HepG2 (cell line): ENCODE measurements around the gene HMG20B. TPM values are rescaled to one million over a fixed set of nuclear protein-coding genes. Genes with fewer than 3 reads are reported as not detected.

Experiments
- BHLHE40 ChIP-seq: IDR thresholded peaks from 2 replicates; pipeline ENCODE4 v1.6.1; 2011; ENCODE audit warnings: low read length, improper control_type of control experiment
- CBX2 ChIP-seq, 2 experiments: fragments of 200-600 bp in 1 of 2; sonication (generic); formaldehyde crosslinking in 1 of 2; IDR thresholded peaks; 2 replicates each; pipeline versions ENCODE4 v1.7.0 to v1.8.1; 2018 to 2022; ENCODE audit warnings: low read depth in 2 of 2, low read length in 1 of 2, mild to moderate bottlenecking in 1 of 2, missing genetic modification reagents in 1 of 2
- EHMT2 ChIP-seq: fragments of 200-600 bp; sonication (generic); IDR thresholded peaks from 2 replicates; pipeline ENCODE4 v1.7.0; 2017; ENCODE audit warnings: antibody characterized with exemption, low read depth, low read length, borderline replicate concordance
- HOXA5 ChIP-seq: sonication (generic); formaldehyde crosslinking; IDR thresholded peaks from 2 replicates; pipeline ENCODE4 v1.4.0; 2020; ENCODE audit warnings: missing genetic modification reagents
- MAZ ChIP-seq, 2 experiments: sonication (generic) in 1 of 2; formaldehyde crosslinking in 1 of 2; IDR thresholded peaks; 2 replicates each; pipeline versions ENCODE4 v1.5.0 to v1.6.1; 2012 to 2020; ENCODE audit warnings: low read depth in 2 of 2, mild to moderate bottlenecking in 2 of 2, borderline replicate concordance in 1 of 2, improper control_type of control experiment in 1 of 2, low read length in 1 of 2, missing genetic modification reagents in 1 of 2, moderate library complexity in 1 of 2
- MZF1 ChIP-seq: sonication (generic); formaldehyde crosslinking; IDR thresholded peaks from 2 replicates; pipeline ENCODE4 v1.8.1; 2023; ENCODE audit warnings: mild to moderate bottlenecking, missing genetic modification reagents, borderline replicate concordance
- NFYB ChIP-seq: sonication (generic); formaldehyde crosslinking; IDR thresholded peaks from 2 replicates; pipeline ENCODE4 v1.4.0; 2020; ENCODE audit warnings: missing genetic modification reagents
- SALL2 ChIP-seq: sonication (generic); formaldehyde crosslinking; IDR thresholded peaks from 2 replicates; pipeline ENCODE4 v1.8.1; 2023; ENCODE audit warnings: mild to moderate bottlenecking, missing genetic modification reagents, inconsistent platforms
- TOE1 ChIP-seq: sonication (generic); formaldehyde crosslinking; IDR thresholded peaks from 2 replicates; pipeline ENCODE4 v1.4.0; 2020; ENCODE audit warnings: mild to moderate bottlenecking, missing genetic modification reagents
- ZSCAN25 ChIP-seq: sonication (generic); formaldehyde crosslinking; IDR thresholded peaks from 2 replicates; pipeline ENCODE4 v1.8.0; 2022; ENCODE audit warnings: mild to moderate bottlenecking, missing genetic modification reagents
- polyA plus RNA-seq, 8 experiments: library from polyadenylated mRNA; depleted of rRNA in 3 of 8; stranded (reverse) in 7 of 8; unstranded in 1 of 8; fragments of >200 nt; fragmentation: Illumina TruSeq in 4 of 8; extraction: Trizol in 4 of 8; gene quantifications; 2 replicates each; pipeline versions ENCODE4 v1.2.1 to v1.2.3, GENCODE V29; 2011 to 2016; ENCODE audit warnings: low read depth in 4 of 8, missing spikeins in 1 of 8, mixed read lengths in 1 of 8; ENCODE audit not compliant: insufficient read depth in 1 of 8
- total RNA-seq, 5 experiments: library from RNA; depleted of rRNA; stranded (reverse); fragments of >200 nt; fragmentation: Illumina TruSeq; extraction: Trizol; gene quantifications; 2 replicates each; pipeline ENCODE4 v1.2.3, GENCODE V29; 2016; ENCODE audit warnings: low read depth in 1 of 5
- TF ChIP-seq, protein P1 (sequence below): sonication (generic); formaldehyde crosslinking; IDR thresholded peaks from 2 replicates; pipeline ENCODE4 v1.4.0; 2020; ENCODE audit warnings: missing genetic modification reagents, mild to moderate bottlenecking, borderline replicate concordance
- TF ChIP-seq, protein P2 (sequence below): sonication (generic); formaldehyde crosslinking; IDR thresholded peaks from 2 replicates; pipeline ENCODE4 v1.8.0; 2022; ENCODE audit warnings: missing genetic modification reagents, mild to moderate bottlenecking, borderline replicate concordance
- TF ChIP-seq, protein P3 (sequence below): IDR thresholded peaks from 2 replicates; pipeline ENCODE4 v1.6.1; 2016; ENCODE audit warnings: missing compliant biosample characterization, missing genetic modification reagents, borderline replicate concordance
- TF ChIP-seq, protein P4 (sequence below): sonication (generic); formaldehyde crosslinking; IDR thresholded peaks from 2 replicates; pipeline ENCODE4 v1.4.0; 2020; ENCODE audit warnings: mild to moderate bottlenecking, missing genetic modification reagents

Gene HMG20B
- total and polyA plus RNA-seq, 2 of the 13 experiments (the other 11 are each of a cell fraction or from before 2014, with no cell fraction given), result 23.9 to 29.2 TPM

DNA sequence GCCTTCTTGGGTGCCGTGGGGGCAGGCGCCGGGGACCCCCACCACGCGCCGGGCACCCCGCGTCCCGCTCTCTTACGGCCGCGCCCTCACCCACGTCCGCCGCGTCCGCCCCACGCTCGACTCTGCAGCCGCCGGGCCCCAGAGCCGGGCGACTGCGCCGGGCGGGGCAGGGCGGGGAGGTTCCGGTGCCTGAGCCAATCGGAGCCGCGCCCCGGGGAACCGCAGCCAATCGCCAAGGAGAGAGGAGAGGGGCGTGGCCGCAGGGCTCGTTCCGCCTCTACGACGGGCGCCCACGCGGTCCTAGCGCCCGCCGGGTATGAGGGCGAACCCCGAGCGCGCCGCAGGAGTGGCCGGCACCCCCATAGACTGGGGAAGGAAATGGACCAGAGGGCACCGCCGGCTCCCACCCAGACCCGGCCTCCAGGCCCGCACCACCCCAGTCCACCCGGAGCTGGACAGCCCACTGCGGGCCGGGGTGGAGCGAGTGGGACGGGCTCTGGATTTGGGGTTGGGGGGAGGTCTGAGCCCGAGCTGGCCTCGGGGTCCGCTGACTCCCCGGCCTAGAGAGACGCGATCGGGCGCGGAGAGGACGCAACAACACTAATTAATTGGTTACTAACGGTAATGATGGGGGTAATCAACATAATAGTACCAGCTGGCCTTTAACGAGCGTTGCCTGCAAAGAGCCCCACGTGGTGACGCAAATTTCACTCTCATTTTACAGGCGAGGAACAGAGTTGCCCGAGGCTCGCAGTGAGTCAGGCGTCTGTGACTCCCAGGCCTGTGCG, 15.1 kb upstream of the HMG20B start, which contains the start of gene MFSD12 (continued):
- TF ChIP-seq, protein P1, sequence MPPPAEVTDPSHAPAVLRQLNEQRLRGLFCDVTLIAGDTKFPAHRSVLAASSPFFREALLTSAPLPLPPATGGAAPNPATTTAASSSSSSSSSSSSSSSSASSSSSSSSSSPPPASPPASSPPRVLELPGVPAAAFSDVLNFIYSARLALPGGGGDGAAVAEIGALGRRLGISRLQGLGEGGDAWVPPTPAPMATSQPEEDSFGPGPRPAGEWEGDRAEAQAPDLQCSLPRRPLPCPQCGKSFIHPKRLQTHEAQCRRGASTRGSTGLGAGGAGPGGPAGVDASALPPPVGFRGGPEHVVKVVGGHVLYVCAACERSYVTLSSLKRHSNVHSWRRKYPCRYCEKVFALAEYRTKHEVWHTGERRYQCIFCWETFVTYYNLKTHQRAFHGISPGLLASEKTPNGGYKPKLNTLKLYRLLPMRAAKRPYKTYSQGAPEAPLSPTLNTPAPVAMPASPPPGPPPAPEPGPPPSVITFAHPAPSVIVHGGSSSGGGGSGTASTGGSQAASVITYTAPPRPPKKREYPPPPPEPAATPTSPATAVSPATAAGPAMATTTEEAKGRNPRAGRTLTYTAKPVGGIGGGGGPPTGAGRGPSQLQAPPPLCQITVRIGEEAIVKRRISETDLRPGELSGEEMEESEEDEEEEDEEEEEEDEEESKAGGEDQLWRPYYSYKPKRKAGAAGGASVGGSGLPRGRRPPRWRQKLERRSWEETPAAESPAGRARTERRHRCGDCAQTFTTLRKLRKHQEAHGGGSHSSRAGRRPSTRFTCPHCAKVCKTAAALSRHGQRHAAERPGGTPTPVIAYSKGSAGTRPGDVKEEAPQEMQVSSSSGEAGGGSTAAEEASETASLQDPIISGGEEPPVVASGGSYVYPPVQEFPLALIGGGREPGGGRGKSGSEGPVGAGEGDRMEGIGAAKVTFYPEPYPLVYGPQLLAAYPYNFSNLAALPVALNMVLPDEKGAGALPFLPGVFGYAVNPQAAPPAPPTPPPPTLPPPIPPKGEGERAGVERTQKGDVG (CRISPR knock-in tag), result no peak; the same call in 1 of the 2 replicates
- TF ChIP-seq CBX2 (IDR thresholded peaks at IDR 0.05; ENCODE audit: low read depth, low read length), result no peak
- TF ChIP-seq CBX2 (CRISPR knock-in tag; IDR thresholded peaks at IDR 0.05; ENCODE audit: low read depth), result no peak
- TF ChIP-seq NFYB (CRISPR knock-in tag), result peak; percentile 95
- TF ChIP-seq EHMT2, result no peak
- no peak for TF ChIP-seq TOE1
- TF ChIP-seq MZF1 (CRISPR knock-in tag), result no peak
- TF ChIP-seq, protein P2, sequence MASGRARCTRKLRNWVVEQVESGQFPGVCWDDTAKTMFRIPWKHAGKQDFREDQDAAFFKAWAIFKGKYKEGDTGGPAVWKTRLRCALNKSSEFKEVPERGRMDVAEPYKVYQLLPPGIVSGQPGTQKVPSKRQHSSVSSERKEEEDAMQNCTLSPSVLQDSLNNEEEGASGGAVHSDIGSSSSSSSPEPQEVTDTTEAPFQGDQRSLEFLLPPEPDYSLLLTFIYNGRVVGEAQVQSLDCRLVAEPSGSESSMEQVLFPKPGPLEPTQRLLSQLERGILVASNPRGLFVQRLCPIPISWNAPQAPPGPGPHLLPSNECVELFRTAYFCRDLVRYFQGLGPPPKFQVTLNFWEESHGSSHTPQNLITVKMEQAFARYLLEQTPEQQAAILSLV (CRISPR knock-in tag), result no peak; the same call in 1 of the 2 replicates
- TF ChIP-seq SALL2 (CRISPR knock-in tag), result peak; percentile 67; the same call in 1 of the 2 replicates
- TF ChIP-seq, protein P3, sequence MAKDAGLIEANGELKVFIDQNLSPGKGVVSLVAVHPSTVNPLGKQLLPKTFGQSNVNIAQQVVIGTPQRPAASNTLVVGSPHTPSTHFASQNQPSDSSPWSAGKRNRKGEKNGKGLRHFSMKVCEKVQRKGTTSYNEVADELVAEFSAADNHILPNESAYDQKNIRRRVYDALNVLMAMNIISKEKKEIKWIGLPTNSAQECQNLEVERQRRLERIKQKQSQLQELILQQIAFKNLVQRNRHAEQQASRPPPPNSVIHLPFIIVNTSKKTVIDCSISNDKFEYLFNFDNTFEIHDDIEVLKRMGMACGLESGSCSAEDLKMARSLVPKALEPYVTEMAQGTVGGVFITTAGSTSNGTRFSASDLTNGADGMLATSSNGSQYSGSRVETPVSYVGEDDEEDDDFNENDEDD, result no peak
- TF ChIP-seq, protein P4, sequence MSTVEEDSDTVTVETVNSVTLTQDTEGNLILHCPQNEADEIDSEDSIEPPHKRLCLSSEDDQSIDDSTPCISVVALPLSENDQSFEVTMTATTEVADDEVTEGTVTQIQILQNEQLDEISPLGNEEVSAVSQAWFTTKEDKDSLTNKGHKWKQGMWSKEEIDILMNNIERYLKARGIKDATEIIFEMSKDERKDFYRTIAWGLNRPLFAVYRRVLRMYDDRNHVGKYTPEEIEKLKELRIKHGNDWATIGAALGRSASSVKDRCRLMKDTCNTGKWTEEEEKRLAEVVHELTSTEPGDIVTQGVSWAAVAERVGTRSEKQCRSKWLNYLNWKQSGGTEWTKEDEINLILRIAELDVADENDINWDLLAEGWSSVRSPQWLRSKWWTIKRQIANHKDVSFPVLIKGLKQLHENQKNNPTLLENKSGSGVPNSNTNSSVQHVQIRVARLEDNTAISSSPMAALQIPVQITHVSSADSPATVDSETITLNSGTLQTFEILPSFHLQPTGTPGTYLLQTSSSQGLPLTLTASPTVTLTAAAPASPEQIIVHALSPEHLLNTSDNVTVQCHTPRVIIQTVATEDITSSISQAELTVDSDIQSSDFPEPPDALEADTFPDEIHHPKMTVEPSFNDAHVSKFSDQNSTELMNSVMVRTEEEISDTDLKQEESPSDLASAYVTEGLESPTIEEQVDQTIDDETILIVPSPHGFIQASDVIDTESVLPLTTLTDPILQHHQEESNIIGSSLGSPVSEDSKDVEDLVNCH (CRISPR knock-in tag), result no peak
- peak; percentile 37; the same call in 1 of the 2 replicates for TF ChIP-seq HOXA5 (CRISPR knock-in tag)
- TF ChIP-seq MAZ (IDR thresholded peaks at IDR 0.05; ENCODE audit: borderline replicate concordance, low read depth, low read length), result peak; percentile 85
- TF ChIP-seq MAZ (CRISPR knock-in tag; IDR thresholded peaks at IDR 0.05; ENCODE audit: low read depth), result peak; percentile 65; the same call in 1 of the 2 replicates
- TF ChIP-seq ZSCAN25, result peak; percentile 60; the same call in 1 of the 2 replicates
- TF ChIP-seq BHLHE40, result no peak
